Left lobe of liver (tissue), 2 donors: ENCODE results near the gene RGN. TPM values are rescaled to one million over a fixed set of nuclear protein-coding genes. Genes with fewer than 3 reads are reported as not detected.
"Not testable (repeated sequence)": the region's sequence is repeated elsewhere in the genome, so short reads cannot be mapped to it uniquely, and the experiment has no call there.

Experiments used
- ATAC-seq: fragments of 200-7000 bp; cut with Tn5 transposase; one replicate; pipeline ENCODE4 v1.9.1; 2020; ENCODE audit warnings: mild to moderate bottlenecking, moderate library complexity
- DNase-seq: peaks from one replicate; pipeline ENCODE4 v3.0.0-alpha.2; 2020; ENCODE audit warnings: low spot score
- total RNA-seq: library from RNA; stranded (reverse); gene quantifications from one replicate; pipeline ENCODE4 v1.2.1, GENCODE V29; 2021
- donor health status: DM: no; HTN: no; CAD: no; lungs with moderate emphysema.
- donor health status: DM: no; HTN: yes; CAD: no.

RGN gene
- total RNA-seq, 1 donor from 2014 or later, result 188 TPM

GRCh38 chrX:47116551-47117110, 38.4 kb downstream of the RGN start:
- DNase-seq, ATAC-seq: not testable (repeated sequence)

DNA sequence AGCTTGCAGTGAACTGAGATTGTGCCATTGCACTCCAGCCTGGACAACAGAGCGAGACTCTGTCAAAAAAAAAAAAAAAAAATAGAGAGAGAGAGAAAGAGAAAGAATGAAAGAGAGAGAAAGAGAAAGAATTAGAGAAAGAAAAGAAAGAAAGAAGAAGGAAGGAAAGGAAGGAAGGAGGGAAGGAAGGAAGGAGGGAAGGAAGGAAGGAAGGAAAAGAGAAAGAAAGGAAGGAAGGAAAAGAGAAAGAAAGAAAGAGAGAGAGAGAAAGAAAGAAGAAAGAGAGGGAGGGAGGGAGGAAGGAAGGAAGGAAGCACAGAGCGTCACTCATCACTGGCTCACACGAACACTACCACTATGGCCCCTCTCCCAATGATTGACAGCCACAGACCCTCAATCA, 46.2 kb downstream of the RGN start:
- not testable (repeated sequence) for DNase-seq, ATAC-seq

DNA sequence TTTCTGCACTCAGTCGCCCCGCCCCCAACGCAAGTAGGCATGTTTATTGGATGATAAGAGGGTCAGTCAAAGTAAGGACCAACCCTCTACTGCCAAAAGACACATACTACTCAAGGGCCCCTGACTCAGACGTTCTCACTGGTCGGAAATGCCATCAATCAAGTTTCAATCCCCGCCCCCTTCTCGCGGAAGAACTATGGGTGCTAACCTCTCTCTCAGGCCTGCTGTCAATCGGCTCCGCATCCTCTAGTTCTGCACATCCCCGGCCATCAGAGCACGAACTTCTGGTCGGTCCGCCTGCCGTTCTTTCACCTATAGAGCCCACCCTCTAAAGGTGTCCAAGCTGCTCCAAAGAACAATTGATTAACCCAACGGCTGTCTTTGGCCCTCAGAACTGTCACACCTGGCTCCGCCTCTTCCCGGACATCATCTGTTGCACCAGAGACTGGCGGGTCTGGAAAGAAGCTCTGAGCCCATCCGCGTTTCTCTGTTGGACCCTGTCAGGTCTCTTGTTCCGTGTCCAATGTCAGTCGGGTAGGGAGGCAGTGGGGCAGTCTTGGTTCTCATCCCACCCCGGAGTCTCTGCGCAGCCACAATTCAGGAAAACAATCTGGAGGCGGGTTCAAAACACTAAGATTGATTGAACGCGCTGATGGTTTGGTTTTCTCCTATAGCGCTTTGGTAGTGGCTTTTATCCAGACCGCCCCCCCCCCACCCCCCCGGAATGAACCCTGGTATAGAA, 51.1 kb downstream of the RGN start:
- ATAC-seq, result peak; percentile 98

DNA sequence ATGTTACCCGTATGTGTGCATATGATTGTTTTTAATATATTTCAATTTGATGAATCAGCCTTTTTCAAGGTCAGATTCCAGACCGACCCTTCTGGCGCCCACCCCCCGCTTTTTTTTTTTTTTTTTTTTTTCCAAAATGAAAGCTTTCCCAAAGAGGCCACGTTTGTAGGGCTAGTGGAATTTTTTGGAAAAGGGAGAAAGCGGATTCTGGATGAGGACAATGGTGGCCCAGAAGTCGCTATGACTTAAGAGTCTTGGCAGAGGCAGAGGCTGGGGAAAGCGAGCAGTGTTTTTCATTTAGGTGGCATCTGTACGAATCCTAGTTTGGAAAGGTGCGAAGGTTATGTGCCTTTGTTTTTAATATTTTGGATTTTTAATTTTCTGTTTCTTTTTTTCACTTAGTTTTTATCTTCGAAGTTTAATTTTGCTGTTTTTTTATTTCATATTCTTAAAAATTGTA, 51.7 kb downstream of the RGN start:
- ATAC-seq, result no peak
- no peak for DNase-seq

More for the DNA sequence above, 51.1 kb downstream of the RGN start:
- DNase-seq, result peak; percentile 93

- ATAC-seq, result no peak
- DNase-seq, result no peak
These were observed 55.2 kb downstream of the RGN start for GRCh38 chrX:47133493-47133892.

DNA sequence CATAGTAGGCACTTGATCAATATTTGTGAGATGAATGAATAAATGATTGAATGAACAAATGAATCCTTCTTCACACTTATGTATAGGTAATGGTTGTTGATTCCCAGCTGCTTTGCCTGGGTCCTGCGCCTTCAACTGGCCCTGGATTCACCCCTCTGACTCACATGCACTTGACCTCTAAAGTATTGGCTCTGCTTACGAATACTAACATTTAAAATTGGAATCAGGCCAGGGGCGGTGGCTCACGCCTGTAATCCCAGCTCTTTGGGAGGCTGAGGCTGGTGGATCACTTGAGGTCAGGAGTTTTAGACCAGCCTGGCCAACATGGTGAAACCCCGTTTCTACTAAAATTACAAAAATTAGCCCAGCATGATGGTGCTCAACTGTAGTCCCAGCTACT, 57.4 kb downstream of the RGN start:
- DNase-seq, ATAC-seq: not testable (repeated sequence)

GRCh38 chrX:47138171-47138570, 59.9 kb downstream of the RGN start:
- DNase-seq, result no peak
- no peak for ATAC-seq

Other genes starting within 250 kb of the RGN start
- gene RP2, start 241.4 kb upstream of the RGN start, total RNA-seq, result 4.1 TPM
- gene JADE3, start 166.0 kb upstream of the RGN start, total RNA-seq, result 8.5 TPM
- 67.1 TPM for gene NDUFB11, start 66.3 kb downstream of the RGN start, total RNA-seq
- gene RBM10, start 66.8 kb downstream of the RGN start, total RNA-seq, result 15.0 TPM
- gene UBA1, start 115.4 kb downstream of the RGN start, total RNA-seq, result 87.2 TPM
- 21.7 TPM for gene CDK16, start 140.2 kb downstream of the RGN start, total RNA-seq
- gene USP11, start 154.6 kb downstream of the RGN start, total RNA-seq, result 10.2 TPM